Heart right ventricle (tissue), 16 donors: ENCODE data around the gene RYR3. TPM values are rescaled to one million over a fixed set of nuclear protein-coding genes. Genes with fewer than 3 reads are reported as not detected.

Source experiments
- ATAC-seq, 8 donors: fragments of 200-7000 bp; cut with Tn5 transposase; one replicate each; pipeline ENCODE4 v1.9.1; 2020; ENCODE audit warnings: mild to moderate bottlenecking in 8 of 8, moderate library complexity in 8 of 8, moderate number of reproducible peaks in 1 of 8
- DNase-seq, 2 donors: peaks; one replicate each; pipeline ENCODE4 v3.0.0-alpha.2; 2020
- H3K27ac ChIP-seq, 10 donors: fragments of 200-600 bp; sonication (generic) in 2 of 10; one replicate each; pipeline versions ENCODE4 v1.5.0 to v1.8.0; 2020 to 2022; ENCODE audit warnings: mild to moderate bottlenecking in 3 of 10
- H3K27me3 ChIP-seq, 7 donors: fragments of 200-600 bp; one replicate each; pipeline ENCODE4 v1.8.0; 2021 to 2022; ENCODE audit warnings: mild to moderate bottlenecking in 2 of 7
- H3K36me3 ChIP-seq, 9 donors: fragments of 200-600 bp; sonication (generic) in 1 of 9; one replicate each; pipeline versions ENCODE4 v1.5.0 to v1.8.0; 2020 to 2022; ENCODE audit warnings: mild to moderate bottlenecking in 2 of 9
- H3K4me1 ChIP-seq, 9 donors: fragments of 200-600 bp; sonication (generic) in 1 of 9; one replicate each; pipeline versions ENCODE4 v1.5.0 to v1.8.0; 2020 to 2022; ENCODE audit warnings: mild to moderate bottlenecking in 4 of 9
- H3K4me3 ChIP-seq, 10 donors: fragments of 200-600 bp; sonication (generic) in 2 of 10; one replicate each; pipeline versions ENCODE4 v1.5.0 to v1.8.0; 2020 to 2022; ENCODE audit warnings: mild to moderate bottlenecking in 7 of 10, moderate library complexity in 2 of 10
- H3K9me3 ChIP-seq, 11 donors: fragments of 200-600 bp in 10 of 11; sonication (generic) in 2 of 11; one replicate each; pipeline versions ENCODE4 v1.5.0 to v1.8.0; 2013 to 2022; ENCODE audit warnings: mild to moderate bottlenecking in 2 of 11, control low read depth in 1 of 11, moderate library complexity in 1 of 11
- CTCF ChIP-seq, 9 donors: fragments of 200-600 bp; sonication (generic) in 2 of 9; IDR thresholded peaks; one replicate each; pipeline versions ENCODE4 v1.5.0 to v1.8.0; 2021 to 2022; ENCODE audit warnings: antibody characterized with exemption in 9 of 9, mild to moderate bottlenecking in 5 of 9, moderate library complexity in 1 of 9
- WGBS, 2 donors: extraction: QIAGEN DNeasy Blood & Tissue Kit; methylation state at CpG; one replicate each; pipeline ENCODE4 v1.1.7; 2013; ENCODE audit warnings: inconsistent platforms in 1 of 2; 5-methylcytosine and 5-hydroxymethylcytosine counted together
- intact Hi-C, 10 donors: fragments of 100-400 bp; cut with DNase I; formaldehyde crosslinking; loops; one replicate each; pipeline versions ENCODE4 v1.11.1 to v1.14.2; 2022
- polyA plus RNA-seq, 2 donors: library from polyadenylated mRNA; stranded (reverse); fragments of 200-250 nt; gene quantifications; one replicate each; pipeline ENCODE4 v1.2.3, GENCODE V29; 2013
- total RNA-seq, 10 donors: library from RNA; stranded (reverse); fragmentation: NEBNext Ultra II Directional in 3 of 10; extraction: Animal tissue kit (Norgen Biotek cat#: 25700) in 3 of 10; gene quantifications; one replicate each; pipeline versions ENCODE4 v1.2.1 to v1.2.4, GENCODE V29; 2021 to 2023
- donor health status: Arrhythmogenic right ventricular cardiomyopathy.
- donor health status: ischemic (EF 13 %, LVEDD 7.1; RV severe dilation, severe dysfunction).
- donor health status: healthy with polysubstance abuse.
- donor health status: DM: no; HTN: yes; CAD: no.
- donor health status: DM: no; HTN: no; CAD: no.
- donor health status: ischemic (EF 25% LVEDD 6.9; RV normal size, moderate dysfunction).
- donor health status: ischemic (EF 25% LVEDD 5.7; RV mildly dilated, moderate dysfunction).
- donor health status: healthy.
- donor health status: DM: yes; HTN: yes; CAD: no.
- donor health status: Ischemic cardiomyopathy.
- donor health status: ischemic (EF 35%, LVEDD 5.7; RV mildly dilated, moderate dysfunction).
- donor health status: nonischemic (EF 11% LVEDD 7.7; RV severe dilation, severe dysfunction).
- donor health status: DM: yes; HTN: yes; CAD: no.
- donor health status: PGD.
- donor health status: ischemic (EF 29% LVEDD 5.4; RV normal size, mild dysfunction).
- donor health status: nonischemic (EF 23%, LVEDD 6.1; RV moderate dilation, normal function).

The RYR3 gene
- total and polyA plus RNA-seq, 12 donors, result 0.02 to 1.00 (median 0.13) TPM; not detected in 2

GRCh38 chr15:33518421-33518820, 207.7 kb downstream of the RYR3 start:
- Histone ChIP-seq H3K4me1 (no peaks in the 10 kb centered on the region), H3K27ac (no peak overlapping the region), H3K9me3 (no peaks in the 10 kb centered on the region), H3K4me3 (no peak overlapping the region), H3K36me3 (no peaks in the 10 kb centered on the region), H3K27me3 (peaks cover 0 to 5% (median 0%) of the 10 kb centered on the region in 7 donors)
- ATAC-seq (no peak), DNase-seq (no peak)
- TF ChIP-seq CTCF (IDR thresholded peaks at IDR 0.05), result no peak
- 57 to 61% methylated on average over 8 of the region's 8 CpGs for WGBS, 2 donors
- intact Hi-C loops, result no loop called here

- Histone ChIP-seq H3K27ac (no peak overlapping the region), H3K4me1 (no peaks in the 10 kb centered on the region), H3K36me3 (no peaks in the 10 kb centered on the region), H3K4me3 (no peak overlapping the region), H3K9me3 (no peaks in the 10 kb centered on the region), H3K27me3 (no peaks in the 10 kb centered on the region)
- intact Hi-C loops, result loop anchor here in 1 of 10 donors (10.0 kb wide), 1 partner anchor 61 kb away; no protein-coding TSS in a partner anchor
- no peak for TF ChIP-seq CTCF (IDR thresholded peaks at IDR 0.05)
- ATAC-seq (no peak), DNase-seq (no peak)
- 84 to 94% methylated on average over 3 of the region's 3 CpGs for WGBS, 2 donors
Observed at GRCh38 chr15:33524274-33524673, 213.5 kb downstream of the RYR3 start.

- H3K4me3 ChIP-seq, result no peak overlapping the region
- H3K27ac ChIP-seq, result no peak overlapping the region
- WGBS, 2 donors, result 80 to 83% methylated on average over 3 of the region's 3 CpGs
- ATAC-seq (no peak), DNase-seq (no peak)
- H3K36me3 ChIP-seq, result no peaks in the 10 kb centered on the region
- H3K27me3 ChIP-seq, result peaks cover 0 to 5% (median 0%) of the 10 kb centered on the region in 7 donors
- no peaks in the 10 kb centered on the region for H3K4me1 ChIP-seq
- no peaks in the 10 kb centered on the region for H3K9me3 ChIP-seq
- intact Hi-C loops, result loop anchor here in 1 of 10 donors (10.0 kb wide), 1 partner anchor 58 kb away; no protein-coding TSS in a partner anchor
- no peak for TF ChIP-seq CTCF (IDR thresholded peaks at IDR 0.05)
Observed at GRCh38 chr15:33526532-33526931, 215.8 kb downstream of the RYR3 start.

- Histone ChIP-seq H3K36me3 (no peaks in the 10 kb centered on the region), H3K27ac (no peak overlapping the region), H3K4me1 (no peaks in the 10 kb centered on the region), H3K27me3 (peaks cover 0 to 5% (median 0%) of the 10 kb centered on the region in 7 donors), H3K9me3 (no peaks in the 10 kb centered on the region), H3K4me3 (no peak overlapping the region)
- no peak for TF ChIP-seq CTCF (IDR thresholded peaks at IDR 0.05)
- intact Hi-C loops, result no loop called here
- 80 to 87% methylated on average over 4 of the region's 4 CpGs for WGBS, 2 donors
- no peak for DNase-seq
- ATAC-seq, result no peak
Observed at GRCh38 chr15:33533197-33533596, 222.4 kb downstream of the RYR3 start.
